ENCODE measurements around the gene NOS2. TPM values are rescaled to one million over a fixed set of nuclear protein-coding genes. Genes with fewer than 3 reads are reported as not detected.

The NOS2 gene
- total RNA-seq, 1 experiment from 2014 or later, result 0.35 TPM

GRCh38 chr17:27755706-27756466 is 44.4 kb downstream of the NOS2 start:
- Mint-ChIP-seq H3K4me1 (peaks cover 0 to 6% of the 10 kb centered on the region in 2 experiments; a peak in 2 of 4 replicates), H3K4me3 (no peak overlapping the region), H3K27me3 (ENCODE audit: low read depth) (no peaks in the 10 kb centered on the region; the same call in 1 of the 2 replicates), H3K36me3 (ENCODE audit: insufficient read depth in 1 of 3, low read depth in 3 of 3) (no peaks in the 10 kb centered on the region), H3K27ac (no peak overlapping the region), H3K9me3 (no peaks in the 10 kb centered on the region)
- Histone ChIP-seq H4K91ac (ENCODE audit: insufficient read length, low read depth, low read length) (no peak overlapping the region), H3K79me2 (ENCODE audit: insufficient read depth, low read length) (no peaks in the 10 kb centered on the region), H3K23ac (ENCODE audit: insufficient read length, low read depth, low read length) (no peak overlapping the region), H3K27me3 (ENCODE audit: insufficient read depth, low read length) (no peaks in the 10 kb centered on the region), H2BK12ac (ENCODE audit: insufficient read length, low read depth, low read length) (no peak overlapping the region), H3K9me3 (ENCODE audit: control insufficient read depth, low read depth, low read length) (no peaks in the 10 kb centered on the region), H2BK20ac (ENCODE audit: low read depth, low read length, poor library complexity, severe bottlenecking) (no peak overlapping the region), H3K9ac (ENCODE audit: extremely low read depth, insufficient read length, low read length) (no peak overlapping the region), H2BK15ac (ENCODE audit: low read depth, low read length) (no peak overlapping the region), H2BK5ac (ENCODE audit: insufficient read length, low read length) (no peak overlapping the region), H3T11ph (ENCODE audit: low read length) (no peak overlapping the region), H3K56ac (ENCODE audit: insufficient read length, low read depth, low read length) (no peak overlapping the region), H3K79me1 (ENCODE audit: insufficient read depth, low read depth, low read length, poor library complexity, severe bottlenecking) (no peaks in the 10 kb centered on the region), H3K4ac (ENCODE audit: low read depth, low read length) (no peak overlapping the region), H3K4me1 (ENCODE audit: insufficient read depth, low read length) (no peaks in the 10 kb centered on the region), H4K8ac (replicated peaks; ENCODE audit: insufficient read length, low read depth, low read length) (no peak overlapping the region), H3K14ac (ENCODE audit: insufficient read depth, low read length) (no peak overlapping the region), H4K5ac (ENCODE audit: insufficient read length, low read depth, low read length) (no peak overlapping the region), H3K18ac (ENCODE audit: insufficient read length, low read depth, low read length) (no peak overlapping the region), H2AFZ (ENCODE audit: low read length) (no peak overlapping the region), H2AK5ac (ENCODE audit: insufficient read length, low read length) (no peak overlapping the region), H3K27ac (ENCODE audit: insufficient read length, low read depth, low read length) (no peak overlapping the region), H3K23me2 (ENCODE audit: insufficient read length, low read depth, low read length, poor library complexity, severe bottlenecking) (no peaks in the 10 kb centered on the region), H3K4me2 (ENCODE audit: insufficient read depth, insufficient read length, low read length) (no peak overlapping the region), H2BK120ac (ENCODE audit: low read depth, low read length, poor library complexity, severe bottlenecking) (no peak overlapping the region), H4K20me1 (ENCODE audit: control insufficient read depth, insufficient read depth, insufficient read length) (no peaks in the 10 kb centered on the region)
- no CpG with 5 or more reads among the region's 28 CpGs for WGBS (ENCODE audit: extremely low coverage, insufficient read length, low lambda C conversion rate)
- no peak for TF ChIP-seq CTCF (conservative IDR thresholded peaks at IDR 0.05)
- no peak for DNase-seq

Measured in H9 (cell line).